ENCODE measurements around the gene NDFIP2.

GRCh38 chr13:79492918-79493594 is 12.1 kb downstream of the NDFIP2 start:
- TF ChIP-seq CTCF (IDR thresholded peaks at IDR 0.05; ENCODE audit: extremely low read depth in 1 of 2, insufficient read depth in 1 of 2, low read depth in 1 of 2, low read length in 2 of 2) (no peak), POLR2A (IDR thresholded peaks at IDR 0.05; ENCODE audit: low read depth, low read length) (no peak), POLR2AphosphoS5 (IDR thresholded peaks at IDR 0.05; ENCODE audit: insufficient read depth, low read depth, low read length) (no peak), EZH2 (IDR thresholded peaks at IDR 0.05; ENCODE audit: borderline replicate concordance, low read depth, low read length, severe bottlenecking) (no peak), JUN (IDR thresholded peaks at IDR 0.05; ENCODE audit: borderline replicate concordance, insufficient read depth, insufficient read length, low read depth) (no peak)

Measured in endothelial cell of umbilical vein (primary cell).